Activated naive CD8-positive, alpha-beta T cell treated with anti-CD3 and anti-CD28 coated beads for 36 hours (primary cell): Measurements from ENCODE around the gene DOCK1. TPM values are rescaled to one million over a fixed set of nuclear protein-coding genes. Genes with fewer than 3 reads are reported as not detected.

Experiments
- DNase-seq: peaks from one replicate; pipeline ENCODE4 v3.0.0; 2021
- H3K27ac Mint-ChIP-seq: one replicate; pipeline ENCODE4 v1.8.0; 2022; ENCODE audit warnings: mild to moderate bottlenecking, moderate library complexity, mixed read lengths
- H3K27me3 Mint-ChIP-seq: one replicate; pipeline ENCODE4 v1.8.0; 2022; ENCODE audit warnings: mild to moderate bottlenecking, mixed read lengths
- H3K36me3 Mint-ChIP-seq: one replicate; pipeline ENCODE4 v1.8.0; 2021; ENCODE audit warnings: mild to moderate bottlenecking, mixed read lengths
- H3K4me1 Mint-ChIP-seq: one replicate; pipeline ENCODE4 v1.8.0; 2021; ENCODE audit warnings: mixed read lengths
- H3K4me3 Mint-ChIP-seq: one replicate; pipeline ENCODE4 v1.8.0; 2022; ENCODE audit warnings: mild to moderate bottlenecking, moderate library complexity, mixed read lengths
- H3K9me3 Mint-ChIP-seq: one replicate; pipeline ENCODE4 v1.8.0; 2022; ENCODE audit warnings: mixed read lengths
- total RNA-seq, 2 experiments: library from RNA; stranded (reverse); gene quantifications; one replicate each; pipeline ENCODE4 v1.2.3, GENCODE V29; 2021

DOCK1 gene
- total RNA-seq, 2 experiments from 2014 or later = 0.76 to 0.95 TPM

GRCh38 chr10:127444155-127444554 lies 538.9 kb downstream of the DOCK1 start:
- Mint-ChIP-seq H3K4me1 (no peaks in the 10 kb centered on the region), H3K9me3 (no peaks in the 10 kb centered on the region), H3K27me3 (no peaks in the 10 kb centered on the region), H3K4me3 (no peak overlapping the region), H3K27ac (no peak overlapping the region), H3K36me3 (no peaks in the 10 kb centered on the region)
- no peak for DNase-seq

- Mint-ChIP-seq H3K4me1 (no peaks in the 10 kb centered on the region), H3K4me3 (no peak overlapping the region), H3K9me3 (no peaks in the 10 kb centered on the region), H3K36me3 (no peaks in the 10 kb centered on the region), H3K27ac (no peak overlapping the region), H3K27me3 (no peaks in the 10 kb centered on the region)
- no peak for DNase-seq
These were observed 542.0 kb downstream of the DOCK1 start for GRCh38 chr10:127447197-127447596.

GRCh38 chr10:127449490-127449889 lies 544.3 kb downstream of the DOCK1 start:
- no peak for DNase-seq
- H3K4me1 Mint-ChIP-seq = no peaks in the 10 kb centered on the region
- no peaks in the 10 kb centered on the region for H3K27me3 Mint-ChIP-seq
- H3K9me3 Mint-ChIP-seq = no peaks in the 10 kb centered on the region
- no peaks in the 10 kb centered on the region for H3K36me3 Mint-ChIP-seq
- H3K4me3 Mint-ChIP-seq = no peak overlapping the region
- H3K27ac Mint-ChIP-seq = no peak overlapping the region

GRCh38 chr10:127450644-127451043 lies 545.4 kb downstream of the DOCK1 start:
- DNase-seq = no peak
- H3K9me3 Mint-ChIP-seq = no peaks in the 10 kb centered on the region
- no peaks in the 10 kb centered on the region for H3K36me3 Mint-ChIP-seq
- H3K27me3 Mint-ChIP-seq = no peaks in the 10 kb centered on the region
- no peak overlapping the region for H3K4me3 Mint-ChIP-seq
- H3K4me1 Mint-ChIP-seq = no peaks in the 10 kb centered on the region
- no peak overlapping the region for H3K27ac Mint-ChIP-seq

- H3K4me1 Mint-ChIP-seq = no peaks in the 10 kb centered on the region
- H3K4me3 Mint-ChIP-seq = no peak overlapping the region
- H3K9me3 Mint-ChIP-seq = no peaks in the 10 kb centered on the region
- no peak for DNase-seq
- no peaks in the 10 kb centered on the region for H3K36me3 Mint-ChIP-seq
- H3K27ac Mint-ChIP-seq = no peak overlapping the region
- no peaks in the 10 kb centered on the region for H3K27me3 Mint-ChIP-seq
These were observed 546.4 kb downstream of the DOCK1 start for GRCh38 chr10:127451628-127452027.

- no peaks in the 10 kb centered on the region for H3K4me1 Mint-ChIP-seq
- no peak overlapping the region for H3K4me3 Mint-ChIP-seq
- DNase-seq = no peak
- no peaks in the 10 kb centered on the region for H3K9me3 Mint-ChIP-seq
- no peaks in the 10 kb centered on the region for H3K36me3 Mint-ChIP-seq
- no peak overlapping the region for H3K27ac Mint-ChIP-seq
- H3K27me3 Mint-ChIP-seq = no peaks in the 10 kb centered on the region
These were observed 547.3 kb downstream of the DOCK1 start for GRCh38 chr10:127452568-127452967.

- H3K4me1 Mint-ChIP-seq = no peaks in the 10 kb centered on the region
- DNase-seq = no peak
- no peaks in the 10 kb centered on the region for H3K9me3 Mint-ChIP-seq
- H3K27ac Mint-ChIP-seq = no peak overlapping the region
- H3K4me3 Mint-ChIP-seq = no peak overlapping the region
- no peaks in the 10 kb centered on the region for H3K36me3 Mint-ChIP-seq
- no peaks in the 10 kb centered on the region for H3K27me3 Mint-ChIP-seq
These were observed 548.5 kb downstream of the DOCK1 start for GRCh38 chr10:127453706-127454105.

GRCh38 chr10:127456122-127456521 lies 550.9 kb downstream of the DOCK1 start:
- H3K4me1 Mint-ChIP-seq = no peaks in the 10 kb centered on the region
- H3K9me3 Mint-ChIP-seq = no peaks in the 10 kb centered on the region
- H3K4me3 Mint-ChIP-seq = no peak overlapping the region
- no peaks in the 10 kb centered on the region for H3K36me3 Mint-ChIP-seq
- H3K27ac Mint-ChIP-seq = no peak overlapping the region
- DNase-seq = no peak
- no peaks in the 10 kb centered on the region for H3K27me3 Mint-ChIP-seq

- Mint-ChIP-seq H3K4me3 (no peak overlapping the region), H3K4me1 (no peaks in the 10 kb centered on the region), H3K27ac (no peak overlapping the region), H3K27me3 (no peaks in the 10 kb centered on the region), H3K9me3 (no peaks in the 10 kb centered on the region), H3K36me3 (no peaks in the 10 kb centered on the region)
- no peak for DNase-seq
These were observed 553.0 kb downstream of the DOCK1 start for GRCh38 chr10:127458016-127458810.

- Mint-ChIP-seq H3K27ac (no peak overlapping the region), H3K4me1 (no peaks in the 10 kb centered on the region), H3K4me3 (no peak overlapping the region), H3K27me3 (no peaks in the 10 kb centered on the region), H3K36me3 (no peaks in the 10 kb centered on the region), H3K9me3 (no peaks in the 10 kb centered on the region)
- DNase-seq = no peak
These were observed 553.6 kb downstream of the DOCK1 start for GRCh38 chr10:127458829-127459228.

GRCh38 chr10:127459918-127460317 lies 554.7 kb downstream of the DOCK1 start:
- H3K4me3 Mint-ChIP-seq = no peak overlapping the region

GRCh38 chr10:127462643-127463295 lies 557.5 kb downstream of the DOCK1 start:
- no peak overlapping the region for H3K4me3 Mint-ChIP-seq
- DNase-seq = no peak
- no peak overlapping the region for H3K27ac Mint-ChIP-seq
- H3K4me1 Mint-ChIP-seq = no peaks in the 10 kb centered on the region
- H3K9me3 Mint-ChIP-seq = no peaks in the 10 kb centered on the region
- H3K36me3 Mint-ChIP-seq = no peaks in the 10 kb centered on the region
- H3K27me3 Mint-ChIP-seq = no peaks in the 10 kb centered on the region

More at GRCh38 chr10:127459918-127460317, 554.7 kb downstream of the DOCK1 start:
- no peak for DNase-seq
- H3K36me3 Mint-ChIP-seq = no peaks in the 10 kb centered on the region
- no peak overlapping the region for H3K27ac Mint-ChIP-seq
- H3K27me3 Mint-ChIP-seq = no peaks in the 10 kb centered on the region
- H3K4me1 Mint-ChIP-seq = no peaks in the 10 kb centered on the region
- no peaks in the 10 kb centered on the region for H3K9me3 Mint-ChIP-seq

- no peaks in the 10 kb centered on the region for H3K27me3 Mint-ChIP-seq
- H3K9me3 Mint-ChIP-seq = no peaks in the 10 kb centered on the region
- no peaks in the 10 kb centered on the region for H3K36me3 Mint-ChIP-seq
- DNase-seq = no peak
- H3K27ac Mint-ChIP-seq = no peak overlapping the region
- H3K4me1 Mint-ChIP-seq = no peaks in the 10 kb centered on the region
- H3K4me3 Mint-ChIP-seq = no peak overlapping the region
These were observed 558.3 kb downstream of the DOCK1 start for GRCh38 chr10:127463548-127463947.

- Mint-ChIP-seq H3K27me3 (no peaks in the 10 kb centered on the region), H3K36me3 (no peaks in the 10 kb centered on the region), H3K9me3 (no peaks in the 10 kb centered on the region), H3K27ac (no peak overlapping the region), H3K4me1 (no peaks in the 10 kb centered on the region), H3K4me3 (no peak overlapping the region)
- DNase-seq = no peak
These were observed 559.3 kb downstream of the DOCK1 start for GRCh38 chr10:127464561-127464960.

- Mint-ChIP-seq H3K27ac (no peak overlapping the region), H3K4me1 (no peaks in the 10 kb centered on the region), H3K27me3 (no peaks in the 10 kb centered on the region), H3K4me3 (no peak overlapping the region), H3K36me3 (no peaks in the 10 kb centered on the region), H3K9me3 (no peaks in the 10 kb centered on the region)
- no peak for DNase-seq
These were observed 562.6 kb downstream of the DOCK1 start for GRCh38 chr10:127467811-127468210.

GRCh38 chr10:127468632-127469031 lies 563.4 kb downstream of the DOCK1 start:
- no peaks in the 10 kb centered on the region for H3K4me1 Mint-ChIP-seq
- H3K36me3 Mint-ChIP-seq = no peaks in the 10 kb centered on the region
- no peaks in the 10 kb centered on the region for H3K9me3 Mint-ChIP-seq
- DNase-seq = no peak
- no peaks in the 10 kb centered on the region for H3K27me3 Mint-ChIP-seq
- no peak overlapping the region for H3K4me3 Mint-ChIP-seq
- H3K27ac Mint-ChIP-seq = no peak overlapping the region
